GM19395 (cell line): ENCODE results near the gene CIITA.

Experiments used
- ATAC-seq: cut with Tn5 transposase; IDR thresholded peaks from one replicate; pipeline ENCODE4 v1.9.1; 2021; ENCODE audit warnings: mild to moderate bottlenecking, moderate library complexity; ENCODE audit not compliant: unreplicated experiment

The CIITA gene

DNA sequence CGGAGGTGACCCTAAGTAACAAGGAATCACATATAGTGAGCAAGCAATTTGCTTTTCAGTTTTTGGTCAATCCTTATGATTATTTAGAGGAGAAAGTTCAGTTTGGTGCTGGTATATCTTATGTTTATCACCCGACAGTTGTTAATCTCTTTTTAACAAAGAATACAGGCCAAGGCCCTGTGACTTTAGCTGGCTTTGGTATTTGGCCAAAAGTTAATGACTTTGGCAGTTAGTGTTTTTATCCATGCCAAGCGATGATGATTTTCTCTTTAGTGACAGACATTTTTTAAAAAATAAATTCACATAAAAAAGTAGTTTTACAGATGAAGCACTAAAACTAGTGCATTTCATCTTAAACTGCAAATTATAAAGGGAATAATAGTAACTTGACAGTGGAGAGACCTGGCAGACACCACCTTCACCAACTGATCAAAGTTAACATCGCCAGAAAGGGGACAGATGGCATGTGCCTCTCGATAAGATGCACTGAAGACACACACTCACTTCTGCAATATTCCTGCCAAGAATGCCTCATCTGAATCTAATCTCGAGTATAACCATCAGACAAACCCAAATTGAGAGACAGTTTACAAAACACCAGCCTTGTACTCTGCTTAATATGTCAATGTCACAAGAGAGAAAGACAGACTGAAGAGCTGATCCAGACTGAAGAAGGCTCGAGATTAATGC, 58.4 kb downstream of the CIITA start:
- ATAC-seq = no peak

DNA sequence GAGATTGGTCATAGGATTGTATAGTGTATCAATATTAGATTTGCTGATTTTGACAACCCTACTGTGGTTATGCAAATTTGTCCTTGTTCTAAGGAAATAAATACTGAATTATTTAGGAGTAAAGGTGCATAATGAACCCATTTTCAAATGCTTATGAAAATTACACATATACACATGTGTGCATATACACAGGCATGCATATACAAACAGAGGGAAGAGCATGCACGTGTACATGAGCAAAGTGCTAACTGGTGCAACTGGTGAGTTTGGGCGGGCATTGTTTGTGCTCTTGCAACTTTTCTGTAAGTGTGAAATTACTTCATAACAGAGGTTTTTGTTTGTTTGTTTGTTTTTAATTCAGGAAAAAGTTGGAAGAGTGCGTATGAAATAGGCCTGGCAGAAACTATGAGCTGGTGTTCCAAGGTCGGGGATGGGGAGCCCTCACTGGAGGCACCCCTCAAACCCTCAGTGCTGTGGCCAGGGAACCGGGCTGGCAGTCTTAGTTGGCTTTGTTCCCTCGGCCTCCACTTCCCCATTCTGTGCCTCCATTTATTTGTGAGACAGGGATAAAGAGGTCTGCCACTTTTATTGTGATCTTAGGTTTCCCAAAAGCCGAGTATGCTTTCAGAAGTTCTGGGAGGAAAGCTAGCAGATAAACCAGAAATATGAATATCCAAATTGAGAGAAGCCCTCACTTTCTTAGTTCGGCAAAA, 59.4 kb downstream of the CIITA start:
- no peak for ATAC-seq

DNA sequence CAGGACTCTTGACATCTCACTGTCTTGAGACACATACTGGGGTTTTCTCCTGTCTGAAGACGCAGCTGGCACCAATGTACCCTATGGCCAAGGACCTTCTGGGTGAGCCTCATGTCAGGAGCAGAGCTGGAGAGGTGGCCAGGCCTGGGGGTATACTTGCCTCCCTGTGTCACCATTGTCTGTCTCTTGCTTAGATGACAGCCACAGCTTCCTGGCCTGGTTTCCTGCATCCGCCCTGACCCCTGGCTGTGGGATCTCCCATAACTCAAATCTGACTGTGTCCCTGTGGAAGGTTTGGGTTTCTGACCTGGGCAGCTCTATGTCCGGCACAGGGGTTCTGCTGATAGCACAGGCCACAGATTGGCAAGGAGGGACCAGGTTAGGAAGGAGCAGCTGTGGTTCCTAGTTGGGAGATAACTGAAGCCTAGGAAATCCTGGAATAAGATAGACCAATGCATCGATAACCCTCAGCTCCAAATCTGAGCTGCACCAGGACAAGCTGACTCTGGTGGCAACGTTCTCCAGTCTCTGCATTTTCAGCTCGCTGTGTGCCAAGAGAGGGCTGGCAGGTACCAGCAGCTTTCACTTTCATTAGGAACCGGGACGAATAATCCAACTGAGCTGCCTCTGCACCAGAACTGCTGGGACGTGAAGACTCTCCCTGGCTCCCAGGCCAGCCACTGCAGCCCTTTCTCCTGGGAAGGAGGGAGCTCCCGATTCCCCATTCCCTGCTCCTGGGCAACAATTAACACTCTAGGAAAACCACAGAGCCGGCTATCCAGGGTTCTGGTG, 60.3 kb downstream of the CIITA start:
- ATAC-seq = no peak

DNA sequence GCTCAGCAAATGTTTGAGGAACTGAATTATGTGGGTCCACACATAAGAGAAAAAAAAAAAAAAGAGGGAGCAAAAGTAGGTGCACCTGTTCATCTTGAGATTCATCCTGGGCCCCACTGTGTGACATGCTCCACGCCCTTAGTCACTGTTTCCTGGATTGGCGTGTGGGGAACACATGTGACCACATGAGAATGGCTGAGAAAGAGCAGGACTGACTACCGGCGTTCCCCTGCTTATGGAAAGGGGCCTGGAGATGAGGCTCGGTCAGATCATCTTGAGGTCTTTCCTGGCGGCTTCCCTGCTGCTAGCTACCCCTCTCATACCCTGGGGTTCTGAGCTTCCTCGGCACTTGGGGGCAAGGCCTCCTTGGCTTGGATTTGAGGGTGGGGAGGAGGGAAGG, 61.3 kb downstream of the CIITA start:
- no peak for ATAC-seq

- ATAC-seq = no peak
These were observed 62.0 kb downstream of the CIITA start for GRCh38 chr16:10938796-10939648.

DNA sequence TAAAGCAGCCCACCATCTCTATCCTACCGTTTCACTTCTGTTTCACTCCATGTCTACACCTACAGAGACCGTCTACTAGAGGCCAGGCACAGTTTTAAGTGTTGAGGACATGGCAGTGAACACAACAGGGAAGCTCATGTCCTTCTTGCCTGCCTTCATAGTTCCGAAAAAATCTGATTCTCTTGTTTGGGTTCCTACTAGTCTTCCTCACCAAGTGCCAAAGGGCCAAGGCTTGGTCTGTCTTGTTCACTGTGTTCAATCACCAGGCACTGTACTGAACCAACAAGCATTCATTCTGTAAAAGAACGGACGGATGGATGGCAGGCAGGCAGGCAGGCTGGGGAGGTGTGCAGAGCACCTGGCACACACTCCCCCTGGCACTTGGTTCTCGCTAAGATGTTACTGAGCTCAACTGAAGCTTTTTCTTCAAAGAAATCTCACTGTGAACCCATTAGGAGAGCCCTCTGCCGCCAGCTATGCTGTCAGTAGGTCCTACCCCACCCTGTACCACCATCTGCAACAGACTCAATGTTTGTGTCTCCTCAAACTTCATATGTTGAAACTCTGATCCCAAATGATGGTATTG, 62.7 kb downstream of the CIITA start:
- no peak for ATAC-seq

DNA sequence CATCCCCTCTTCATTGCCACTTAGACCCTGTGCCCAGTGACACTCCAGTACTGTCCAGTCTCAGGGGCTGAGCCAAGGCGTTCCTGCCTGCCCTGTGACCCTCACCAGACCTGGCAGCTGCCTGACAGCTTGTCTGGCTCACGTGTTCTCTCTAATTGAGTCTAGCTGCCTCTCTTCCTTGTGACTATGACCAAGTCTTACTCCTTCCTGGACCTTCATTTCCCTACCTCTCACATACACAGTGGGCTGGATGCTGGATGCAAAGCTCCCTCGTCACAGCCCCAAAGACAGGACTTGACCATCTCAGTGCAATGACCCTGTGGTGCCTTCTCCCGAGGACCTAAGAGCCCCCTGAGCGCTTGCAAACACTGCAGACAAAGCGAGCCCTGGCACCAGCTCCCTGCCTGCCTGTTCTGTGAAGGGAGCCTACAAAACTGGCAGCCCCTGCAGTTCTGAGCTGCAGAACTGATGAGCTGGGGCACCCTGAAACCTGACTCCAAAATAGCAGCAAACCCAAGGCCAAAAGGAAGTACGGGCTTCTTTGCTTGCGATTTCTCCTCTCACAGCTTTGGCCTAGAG, 63.6 kb downstream of the CIITA start:
- ATAC-seq = no peak

- peak; percentile 2 for ATAC-seq
These were observed 64.3 kb downstream of the CIITA start for GRCh38 chr16:10941127-10941933.

- peak; percentile 7 for ATAC-seq
These were observed 64.9 kb downstream of the CIITA start for GRCh38 chr16:10941935-10942351.

- peak; percentile 46 for ATAC-seq
These were observed 65.5 kb downstream of the CIITA start, which contains the start of gene DEXI for GRCh38 chr16:10942352-10943063. Gene DEXI, minus strand, starts transcription at chr16:10942468. Its CDS starts 463 bp downstream, at chr16:10942005.

DNA sequence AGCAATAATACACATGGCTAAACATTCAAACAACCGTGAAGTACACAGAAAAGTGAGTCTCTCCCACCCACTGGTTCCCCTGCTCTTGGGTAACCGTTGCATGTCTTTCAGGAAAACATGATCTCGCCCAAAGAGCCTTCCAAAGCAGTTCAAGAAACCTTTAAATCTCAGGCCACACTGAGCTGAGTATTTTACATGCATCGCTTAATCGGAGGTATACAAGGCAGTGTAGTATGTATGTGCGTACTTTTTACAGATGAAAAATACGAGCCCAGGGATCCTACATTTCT, 66.0 kb downstream of the CIITA start:
- no peak for ATAC-seq

DNA sequence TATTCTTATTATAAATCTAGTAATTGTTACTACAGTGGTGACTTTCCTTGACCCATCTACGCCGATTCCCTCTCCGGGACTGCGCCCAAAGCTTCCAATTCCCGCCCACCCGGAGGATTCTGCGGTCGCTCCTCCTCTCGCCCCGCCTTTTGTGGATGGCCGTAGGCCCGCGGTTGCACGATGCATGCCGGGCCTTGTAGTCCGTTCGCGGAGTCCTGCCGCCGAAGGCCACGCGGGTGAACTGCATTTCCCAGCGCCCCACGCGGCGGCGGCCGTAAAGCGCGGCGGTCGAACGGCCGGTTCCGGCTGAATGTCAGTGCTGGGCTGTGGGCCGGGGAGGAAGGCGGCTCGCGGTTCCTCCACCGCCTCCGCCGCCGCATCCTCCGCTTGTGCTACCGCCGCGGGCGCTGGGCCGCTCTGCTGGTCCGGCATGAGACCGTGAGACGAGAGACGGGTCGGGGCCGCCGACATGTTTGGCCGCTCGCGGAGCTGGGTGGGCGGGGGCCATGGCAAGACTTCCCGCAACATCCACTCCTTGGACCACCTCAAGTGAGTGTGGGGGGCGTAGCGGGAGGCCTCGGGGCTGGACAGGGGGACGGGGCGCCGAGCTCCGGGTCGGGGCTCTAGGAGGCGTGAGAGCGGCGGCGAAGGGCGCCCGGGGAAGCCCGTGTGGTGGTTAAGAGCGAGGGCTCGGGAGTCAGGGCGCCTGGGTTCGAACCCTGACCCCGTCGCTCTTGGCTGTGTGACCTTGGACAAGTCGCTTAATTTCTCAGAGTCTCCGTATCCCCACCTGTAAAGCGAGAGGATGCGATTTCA, 67.5 kb downstream of the CIITA start, which contains the start of gene CLEC16A:
Gene CLEC16A (plus strand): TSS at position 316 of the 816 bp plus-strand sequence. CDS start 154 bp downstream, at position 470.
- peak; percentile 64 for ATAC-seq

- no peak for ATAC-seq
These were observed 68.2 kb downstream of the CIITA start for GRCh38 chr16:10945065-10945787.

DNA sequence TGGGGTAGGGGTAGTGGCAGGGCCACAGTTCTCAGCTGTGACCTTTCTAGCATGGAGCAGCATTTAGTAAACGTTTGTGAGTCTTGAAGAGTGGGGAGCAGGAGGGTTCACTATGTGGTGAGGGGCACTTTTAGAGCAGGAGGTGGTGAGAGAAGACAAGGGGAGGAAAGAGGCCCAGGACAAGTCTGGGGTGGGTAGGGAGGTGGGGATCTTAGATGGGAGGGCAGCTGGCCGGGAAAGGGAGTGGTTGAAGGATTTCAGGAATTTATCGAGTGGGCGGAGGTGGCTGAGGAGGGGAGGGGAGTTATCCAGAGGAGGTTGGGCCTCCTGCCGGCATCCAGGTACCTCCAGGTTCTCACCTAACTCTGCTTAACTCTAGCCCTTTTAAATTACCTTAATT, 69.3 kb downstream of the CIITA start:
- no peak for ATAC-seq

DNA sequence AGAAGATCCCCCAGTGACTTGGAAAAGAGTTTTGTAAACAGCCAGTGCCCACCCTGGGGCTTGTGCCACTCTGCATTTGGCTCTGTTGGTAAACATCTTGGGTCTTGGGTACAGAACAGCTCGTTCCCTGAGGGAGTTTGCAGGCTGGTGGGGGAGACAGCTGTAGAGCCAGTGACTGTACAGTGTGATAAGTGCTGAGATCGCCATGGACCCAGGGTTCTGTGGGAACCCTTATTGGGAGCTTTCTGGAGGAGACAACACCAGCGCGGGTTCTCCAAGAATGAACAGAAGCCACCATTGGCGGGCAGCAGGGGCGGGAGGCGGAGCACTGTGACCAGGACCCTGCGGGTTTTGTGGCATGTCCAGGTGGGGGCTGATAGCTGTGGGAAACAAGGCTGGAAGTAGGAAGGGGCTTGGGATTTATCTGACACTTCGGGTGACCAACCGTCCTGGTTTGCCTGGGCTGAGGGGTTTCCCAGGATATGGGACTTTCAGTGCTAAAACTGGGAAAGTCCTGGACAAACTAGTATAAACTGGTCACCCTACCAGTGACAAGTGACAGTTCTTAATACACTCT, 70.3 kb downstream of the CIITA start:
- ATAC-seq = no peak

- peak; percentile 68 for ATAC-seq
These were observed 72.5 kb downstream of the CIITA start for GRCh38 chr16:10949424-10949970.
